Measurements from ENCODE around the gene STAG1.
"Not testable (repeated sequence)": the region's sequence is repeated elsewhere in the genome, so short reads cannot be mapped to it uniquely, and the experiment has no call there.

The STAG1 gene

GRCh38 chr3:136720091-136720490 lies 32.1 kb downstream of the STAG1 start:
- H3K4me3 ChIP-seq (ENCODE audit: control insufficient read depth, low read depth, low read length) = no peak overlapping the region
- TF ChIP-seq, protein P1, sequence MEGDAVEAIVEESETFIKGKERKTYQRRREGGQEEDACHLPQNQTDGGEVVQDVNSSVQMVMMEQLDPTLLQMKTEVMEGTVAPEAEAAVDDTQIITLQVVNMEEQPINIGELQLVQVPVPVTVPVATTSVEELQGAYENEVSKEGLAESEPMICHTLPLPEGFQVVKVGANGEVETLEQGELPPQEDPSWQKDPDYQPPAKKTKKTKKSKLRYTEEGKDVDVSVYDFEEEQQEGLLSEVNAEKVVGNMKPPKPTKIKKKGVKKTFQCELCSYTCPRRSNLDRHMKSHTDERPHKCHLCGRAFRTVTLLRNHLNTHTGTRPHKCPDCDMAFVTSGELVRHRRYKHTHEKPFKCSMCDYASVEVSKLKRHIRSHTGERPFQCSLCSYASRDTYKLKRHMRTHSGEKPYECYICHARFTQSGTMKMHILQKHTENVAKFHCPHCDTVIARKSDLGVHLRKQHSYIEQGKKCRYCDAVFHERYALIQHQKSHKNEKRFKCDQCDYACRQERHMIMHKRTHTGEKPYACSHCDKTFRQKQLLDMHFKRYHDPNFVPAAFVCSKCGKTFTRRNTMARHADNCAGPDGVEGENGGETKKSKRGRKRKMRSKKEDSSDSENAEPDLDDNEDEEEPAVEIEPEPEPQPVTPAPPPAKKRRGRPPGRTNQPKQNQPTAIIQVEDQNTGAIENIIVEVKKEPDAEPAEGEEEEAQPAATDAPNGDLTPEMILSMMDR (conservative IDR thresholded peaks at IDR 0.05; ENCODE audit: control insufficient read depth, insufficient read depth, low read depth, low read length) = no peak
- DNase-seq (ENCODE audit: low read depth) = no peak

DNA sequence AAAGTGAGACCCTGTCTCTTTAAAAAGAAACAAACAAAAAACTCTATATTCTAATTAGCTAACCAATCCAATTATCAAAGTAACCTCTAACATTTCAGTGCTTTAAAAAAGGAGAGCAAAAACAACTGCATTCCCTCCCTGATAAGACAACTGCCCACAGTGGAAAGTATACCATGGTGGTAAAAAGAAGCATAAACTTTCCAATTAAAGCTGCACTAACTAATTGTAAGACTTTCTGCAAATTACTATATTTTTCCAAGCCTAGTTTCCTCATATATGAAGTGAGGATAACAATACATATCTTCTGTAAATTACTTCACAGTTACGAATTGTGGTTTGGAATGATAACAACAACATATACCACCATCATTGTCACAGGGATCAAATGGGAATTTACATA lies 35.5 kb downstream of the STAG1 start:
- H3K4me3 ChIP-seq (ENCODE audit: control insufficient read depth, low read depth, low read length) = no peak overlapping the region
- no peak for DNase-seq (ENCODE audit: low read depth)
- TF ChIP-seq, protein P1 (conservative IDR thresholded peaks at IDR 0.05; ENCODE audit: control insufficient read depth, insufficient read depth, low read depth, low read length) = no peak

DNA sequence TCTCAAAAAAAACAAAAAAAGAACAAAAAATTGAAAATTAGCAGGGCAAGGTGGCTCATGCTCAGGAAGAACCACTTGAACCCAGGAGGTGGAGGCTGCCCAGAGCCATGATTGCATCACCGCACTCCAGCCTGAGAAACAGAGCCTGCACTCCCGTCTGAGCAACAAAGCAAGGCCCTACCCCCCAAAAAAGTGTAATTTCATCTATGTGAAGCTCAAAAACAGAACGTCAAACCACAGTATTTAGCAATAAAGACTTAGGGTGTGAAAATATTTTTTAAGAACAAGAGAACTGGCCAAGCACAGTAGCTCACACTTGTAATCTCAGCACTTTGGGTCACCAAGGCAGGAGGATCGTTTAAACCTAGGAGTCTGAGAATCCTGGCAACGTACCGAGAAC lies 38.2 kb downstream of the STAG1 start:
- TF ChIP-seq, protein P1 (conservative IDR thresholded peaks at IDR 0.05; ENCODE audit: control insufficient read depth, insufficient read depth, low read depth, low read length) = no peak
- H3K4me3 ChIP-seq (ENCODE audit: control insufficient read depth, low read depth, low read length) = no peak overlapping the region
- DNase-seq (ENCODE audit: low read depth) = no peak

GRCh38 chr3:136712941-136713340 lies 39.2 kb downstream of the STAG1 start:
- DNase-seq (ENCODE audit: low read depth) = no peak
- TF ChIP-seq, protein P1 (conservative IDR thresholded peaks at IDR 0.05; ENCODE audit: control insufficient read depth, insufficient read depth, low read depth, low read length) = no peak
- H3K4me3 ChIP-seq (ENCODE audit: control insufficient read depth, low read depth, low read length) = no peak overlapping the region

DNA sequence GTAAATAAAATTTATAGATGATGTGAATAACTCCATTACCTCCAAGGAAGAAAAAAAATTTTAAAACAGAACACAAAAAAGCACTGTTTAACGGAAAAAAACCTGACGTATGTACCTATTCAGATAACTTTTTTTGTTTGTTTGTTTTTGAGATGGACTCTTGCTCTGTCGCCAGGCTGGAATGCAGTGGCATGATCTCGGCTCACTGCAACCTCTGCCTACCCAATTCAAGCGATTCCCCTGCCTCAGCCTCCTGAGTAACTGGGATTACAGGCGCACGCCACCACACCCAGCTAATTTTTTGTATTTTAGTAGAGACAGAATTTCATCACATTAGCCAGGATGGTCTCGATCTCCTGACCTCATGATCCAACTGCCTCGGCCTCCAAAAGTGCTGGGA lies 40.3 kb downstream of the STAG1 start:
- not testable (repeated sequence) for H3K4me3 ChIP-seq (ENCODE audit: control insufficient read depth, low read depth, low read length); DNase-seq (ENCODE audit: low read depth)

DNA sequence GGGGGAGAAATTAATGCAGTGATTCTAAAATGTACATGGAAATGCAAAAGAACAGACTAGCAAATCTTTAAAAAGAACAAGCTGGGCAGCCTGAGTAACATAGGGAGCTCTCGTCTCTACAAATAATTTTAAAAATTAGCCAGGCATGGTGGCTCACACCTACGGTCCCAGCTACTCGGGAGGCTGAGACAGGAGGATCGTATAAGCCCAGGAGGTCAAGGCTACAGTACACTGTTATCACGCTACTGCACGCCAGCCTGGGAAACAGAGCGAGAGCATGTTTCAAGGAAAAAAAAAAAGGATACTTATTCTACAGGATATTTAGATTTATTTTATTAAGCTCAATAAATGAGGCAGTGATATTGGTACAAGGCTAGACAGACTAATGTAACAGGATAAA lies 40.9 kb downstream of the STAG1 start:
- TF ChIP-seq, protein P1 (conservative IDR thresholded peaks at IDR 0.05; ENCODE audit: control insufficient read depth, insufficient read depth, low read depth, low read length) = no peak
- H3K4me3 ChIP-seq (ENCODE audit: control insufficient read depth, low read depth, low read length) = no peak overlapping the region
- no peak for DNase-seq (ENCODE audit: low read depth)

GRCh38 chr3:136709775-136710174 lies 42.4 kb downstream of the STAG1 start:
- not testable (repeated sequence) for DNase-seq (ENCODE audit: low read depth); H3K4me3 ChIP-seq (ENCODE audit: control insufficient read depth, low read depth, low read length)

DNA sequence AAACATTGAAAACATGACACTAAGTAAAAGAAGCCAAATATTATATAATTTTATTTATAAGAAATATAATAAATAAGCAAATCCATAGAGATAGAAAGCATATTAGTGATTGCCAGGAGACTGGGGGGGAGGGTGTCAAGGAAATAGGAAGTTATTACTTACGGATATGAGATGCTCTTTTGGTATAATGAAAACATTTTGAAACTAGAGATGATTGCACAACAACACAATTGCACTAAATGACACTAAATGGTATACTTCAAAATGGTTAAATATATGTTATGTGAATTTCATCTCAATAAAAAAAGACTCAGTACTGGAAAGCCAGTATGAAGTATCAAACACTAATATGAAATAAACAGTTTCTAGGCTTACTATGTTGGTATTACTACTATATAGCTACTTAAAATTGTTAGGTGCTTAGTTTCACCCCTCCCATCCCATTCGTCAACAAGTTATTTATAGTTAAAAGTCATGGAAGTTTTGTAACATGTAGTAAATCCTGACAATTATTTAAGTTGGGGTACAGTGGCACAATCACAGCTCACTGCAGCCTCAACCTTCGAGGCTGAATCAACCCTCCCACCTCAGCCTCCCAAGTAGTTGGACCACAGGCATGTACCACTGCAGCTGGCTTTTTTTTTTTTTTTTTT lies 43.7 kb downstream of the STAG1 start:
- TF ChIP-seq, protein P1 (conservative IDR thresholded peaks at IDR 0.05; ENCODE audit: control insufficient read depth, insufficient read depth, low read depth, low read length) = no peak
- no peak overlapping the region for H3K4me3 ChIP-seq (ENCODE audit: control insufficient read depth, low read depth, low read length)
- no peak for DNase-seq (ENCODE audit: low read depth)

Measured in fibroblast of mammary gland (primary cell).